Muscle layer of duodenum (tissue), 2 donors: ENCODE results near the gene TMEM207.

ENCODE experiments used
- H3K27ac ChIP-seq: one replicate; pipeline ENCODE4 v1.7.0; 2013; ENCODE audit warnings: mild to moderate bottlenecking, low read length
- H3K27me3 ChIP-seq: one replicate; pipeline ENCODE4 v1.7.0; 2013; ENCODE audit warnings: low read depth, mild to moderate bottlenecking, control low read depth, low read length
- H3K36me3 ChIP-seq, 2 donors: one replicate each; pipeline ENCODE4 v1.7.0; 2013; ENCODE audit warnings: low read length in 2 of 2, control low read depth in 1 of 2, mild to moderate bottlenecking in 1 of 2; ENCODE audit not compliant: insufficient read depth in 2 of 2, control insufficient read depth in 1 of 2
- H3K4me1 ChIP-seq, 2 donors: one replicate each; pipeline ENCODE4 v1.7.0; 2013; ENCODE audit warnings: low read length in 2 of 2, mild to moderate bottlenecking in 2 of 2, control low read depth in 1 of 2, moderate library complexity in 1 of 2; ENCODE audit not compliant: insufficient read depth in 2 of 2, control insufficient read depth in 1 of 2
- H3K4me3 ChIP-seq, 2 donors: one replicate each; pipeline ENCODE4 v1.7.0; 2013; ENCODE audit warnings: low read length in 2 of 2, low read depth in 1 of 2, mild to moderate bottlenecking in 1 of 2
- H3K9me3 ChIP-seq, 2 donors: one replicate each; pipeline ENCODE4 v1.7.0; 2013; ENCODE audit warnings: low read length in 2 of 2, control low read depth in 1 of 2, mild to moderate bottlenecking in 1 of 2; ENCODE audit not compliant: control insufficient read depth in 1 of 2
- donor health status: healthy.

The TMEM207 gene

GRCh38 chr3:190424108-190424477, 25.6 kb downstream of the TMEM207 start:
- Histone ChIP-seq H3K9me3 (no peaks in the 10 kb centered on the region), H3K4me3 (no peak overlapping the region), H3K4me1 (no peaks in the 10 kb centered on the region), H3K27me3 (no peaks in the 10 kb centered on the region), H3K27ac (no peak overlapping the region), H3K36me3 (no peaks in the 10 kb centered on the region)

GRCh38 chr3:190414297-190414696, 35.4 kb downstream of the TMEM207 start:
- H3K27ac ChIP-seq: no peak overlapping the region
- no peaks in the 10 kb centered on the region for H3K36me3 ChIP-seq
- no peaks in the 10 kb centered on the region for H3K4me1 ChIP-seq
- no peak overlapping the region for H3K4me3 ChIP-seq
- no peaks in the 10 kb centered on the region for H3K27me3 ChIP-seq
- H3K9me3 ChIP-seq: no peaks in the 10 kb centered on the region

GRCh38 chr3:190404715-190405114, 45.0 kb downstream of the TMEM207 start:
- Histone ChIP-seq H3K4me3 (no peak overlapping the region), H3K9me3 (no peaks in the 10 kb centered on the region), H3K4me1 (no peaks in the 10 kb centered on the region), H3K27me3 (no peaks in the 10 kb centered on the region), H3K27ac (no peak overlapping the region), H3K36me3 (no peaks in the 10 kb centered on the region)

- no peaks in the 10 kb centered on the region for H3K9me3 ChIP-seq
- no peaks in the 10 kb centered on the region for H3K4me1 ChIP-seq
- H3K27ac ChIP-seq: no peak overlapping the region
- no peaks in the 10 kb centered on the region for H3K27me3 ChIP-seq
- H3K36me3 ChIP-seq: no peaks in the 10 kb centered on the region
- no peak overlapping the region for H3K4me3 ChIP-seq
These were observed 47.7 kb downstream of the TMEM207 start for GRCh38 chr3:190401963-190402362.

GRCh38 chr3:190399677-190400076, 50.0 kb downstream of the TMEM207 start:
- Histone ChIP-seq H3K4me3 (no peak overlapping the region), H3K27ac (no peak overlapping the region), H3K4me1 (no peaks in the 10 kb centered on the region), H3K9me3 (no peaks in the 10 kb centered on the region), H3K27me3 (no peaks in the 10 kb centered on the region), H3K36me3 (no peaks in the 10 kb centered on the region)

- H3K4me3 ChIP-seq: no peak overlapping the region
- no peaks in the 10 kb centered on the region for H3K36me3 ChIP-seq
- no peak overlapping the region for H3K27ac ChIP-seq
- H3K4me1 ChIP-seq: no peaks in the 10 kb centered on the region
- no peaks in the 10 kb centered on the region for H3K9me3 ChIP-seq
- H3K27me3 ChIP-seq: no peaks in the 10 kb centered on the region
These were observed 51.8 kb downstream of the TMEM207 start for GRCh38 chr3:190397889-190398288.

GRCh38 chr3:190396001-190396400, 53.7 kb downstream of the TMEM207 start:
- H3K27ac ChIP-seq: no peak overlapping the region
- H3K4me1 ChIP-seq: no peaks in the 10 kb centered on the region
- H3K27me3 ChIP-seq: no peaks in the 10 kb centered on the region
- no peaks in the 10 kb centered on the region for H3K9me3 ChIP-seq
- H3K4me3 ChIP-seq: no peak overlapping the region
- no peaks in the 10 kb centered on the region for H3K36me3 ChIP-seq

GRCh38 chr3:190388703-190389102, 61.0 kb downstream of the TMEM207 start:
- Histone ChIP-seq H3K4me1 (no peaks in the 10 kb centered on the region), H3K36me3 (no peaks in the 10 kb centered on the region), H3K4me3 (no peak overlapping the region), H3K27ac (no peak overlapping the region), H3K9me3 (no peaks in the 10 kb centered on the region), H3K27me3 (no peaks in the 10 kb centered on the region)

GRCh38 chr3:190387578-190388213, 62.0 kb downstream of the TMEM207 start, which contains the start of gene CLDN16:
CLDN16 (plus strand) TSS chr3:190388163; CDS start chr3:190388330, 167 bp downstream.
- H3K4me3 ChIP-seq: no peak within 1 kb of the TSS
- H3K4me1 ChIP-seq: no peaks in the 10 kb centered on the region
- no peaks in the 10 kb centered on the region for H3K36me3 ChIP-seq
- no peaks in the 10 kb centered on the region for H3K9me3 ChIP-seq
- H3K27ac ChIP-seq: no peak within 1 kb of the TSS
- no peaks in the 10 kb centered on the region for H3K27me3 ChIP-seq

GRCh38 chr3:190385731-190386688, 63.7 kb downstream of the TMEM207 start:
- no peaks in the 10 kb centered on the region for H3K4me1 ChIP-seq
- no peak overlapping the region for H3K4me3 ChIP-seq
- H3K36me3 ChIP-seq: no peaks in the 10 kb centered on the region
- no peaks in the 10 kb centered on the region for H3K9me3 ChIP-seq
- H3K27me3 ChIP-seq: no peaks in the 10 kb centered on the region
- H3K27ac ChIP-seq: no peak overlapping the region

- Histone ChIP-seq H3K36me3 (no peaks in the 10 kb centered on the region), H3K27me3 (no peaks in the 10 kb centered on the region), H3K27ac (no peak overlapping the region), H3K4me3 (no peak overlapping the region), H3K4me1 (no peaks in the 10 kb centered on the region), H3K9me3 (no peaks in the 10 kb centered on the region)
These were observed 65.4 kb downstream of the TMEM207 start for GRCh38 chr3:190384309-190384756.
